B cell (primary cell): ENCODE measurements around the gene ZCCHC24. TPM values are rescaled to one million over a fixed set of nuclear protein-coding genes. Genes with fewer than 3 reads are reported as not detected.

Experiments used
- ATAC-seq: fragments of 200-7000 bp; cut with Tn5 transposase; one replicate; pipeline ENCODE4 v1.10.0; 2021; ENCODE audit warnings: low read depth, mild to moderate bottlenecking, moderate number of reproducible peaks, moderate library complexity
- CTCF ChIA-PET: fragments of 350-600 bp; sonication (Branson Sonifier 250); formaldehyde crosslinking; loops from one replicate; lab custom pipeline; 2021; ENCODE audit warnings: antibody characterized with exemption, inconsistent platforms; lab: Charles Lee
- POLR2A ChIA-PET: fragments of 350-600 bp; sonication (Branson Sonifier 250); formaldehyde crosslinking; loops from one replicate; lab custom pipeline; 2021; ENCODE audit warnings: antibody characterized with exemption; lab: Charles Lee
- DNase-seq: peaks from one replicate; pipeline ENCODE4 v3.0.0; 2013
- H2AFZ ChIP-seq: 2 replicates; pipeline ENCODE4 v1.6.1; 2012; ENCODE audit warnings: mild to moderate bottlenecking, low read depth, low read length; ENCODE audit not compliant: insufficient read depth, poor library complexity, severe bottlenecking
- H3K27ac ChIP-seq, 2 donors: 1 replicate in 1 of 2; 2 replicates in 1 of 2; pipeline ENCODE4 v1.5.1; 2012 to 2013; ENCODE audit warnings: low read length in 2 of 2, mild to moderate bottlenecking in 2 of 2, moderate library complexity in 1 of 2
- H3K27me3 ChIP-seq, 4 experiments: fragments of 200-600 bp in 1 of 4; sonication (generic) in 1 of 4; replicated peaks in 1 of 4; 1 replicate in 2 of 4; 2 replicates in 2 of 4; pipeline versions ENCODE4 v1.6.1 to v1.7.0; 2013 to 2016; ENCODE audit warnings: low read length in 3 of 4, mild to moderate bottlenecking in 2 of 4, mixed read lengths in 1 of 4, moderate library complexity in 1 of 4; ENCODE audit not compliant: insufficient read depth in 4 of 4, control insufficient read depth in 3 of 4; ENCODE audit errors: control extremely low read depth in 1 of 4
- H3K36me3 ChIP-seq, 2 experiments: replicated peaks in 1 of 2; 1 replicate in 1 of 2; 2 replicates in 1 of 2; pipeline versions ENCODE4 v1.6.1 to v1.7.1; 2013; ENCODE audit warnings: low read length in 1 of 2; ENCODE audit not compliant: insufficient read depth in 2 of 2, control insufficient read depth in 1 of 2; ENCODE audit errors: control extremely low read depth in 1 of 2, extremely low read depth in 1 of 2
- H3K4me1 ChIP-seq, 2 donors: fragments of 200-600 bp in 1 of 2; sonication (generic) in 1 of 2; 1 replicate in 1 of 2; 2 replicates in 1 of 2; pipeline versions ENCODE4 v1.5.1 to v1.6.1; 2013 to 2017; ENCODE audit warnings: low read length in 2 of 2; ENCODE audit not compliant: control insufficient read depth in 2 of 2, insufficient read depth in 2 of 2
- H3K4me2 ChIP-seq: replicated peaks from 2 replicates; pipeline ENCODE3; 2012; ENCODE audit warnings: mild to moderate bottlenecking, low read depth, low read length; ENCODE audit not compliant: poor library complexity, severe bottlenecking
- H3K4me3 ChIP-seq, 5 experiments: fragments of 200-600 bp in 1 of 5; sonication (generic) in 1 of 5; 1 replicate in 3 of 5; 2 replicates in 2 of 5; pipeline versions ENCODE4 v1.5.1 to v1.7.0; 2011 to 2016; ENCODE audit warnings: low read length in 4 of 5, mild to moderate bottlenecking in 4 of 5, low read depth in 2 of 5, control low read depth in 1 of 5, moderate library complexity in 1 of 5; ENCODE audit not compliant: insufficient read depth in 1 of 5; ENCODE audit errors: control extremely low read depth in 1 of 5, extremely low read depth in 1 of 5
- H3K79me2 ChIP-seq: fragments of 200-600 bp; sonication (generic); one replicate; pipeline ENCODE4 v1.6.0; 2016; ENCODE audit warnings: low read length; ENCODE audit not compliant: control insufficient read depth, insufficient read depth
- H3K9ac ChIP-seq: fragments of 200-600 bp; sonication (generic); 2 replicates; pipeline ENCODE4 v1.6.1; 2017; ENCODE audit warnings: mild to moderate bottlenecking, low read length, moderate library complexity
- H3K9me3 ChIP-seq, 3 donors: one replicate each; pipeline versions ENCODE4 v1.6.1 to v1.7.1; 2013; ENCODE audit warnings: low read length in 2 of 3; ENCODE audit not compliant: control insufficient read depth in 2 of 3, insufficient read depth in 1 of 3; ENCODE audit errors: control extremely low read depth in 1 of 3
- H4K20me1 ChIP-seq: 2 replicates; pipeline ENCODE4 v1.6.0; 2012; ENCODE audit warnings: mild to moderate bottlenecking, low read length; ENCODE audit not compliant: insufficient read depth, control insufficient read depth, poor library complexity, severe bottlenecking
- H3K27ac Mint-ChIP-seq: one replicate; pipeline ENCODE4 v1.8.0; 2021; ENCODE audit warnings: mixed read lengths
- H3K27me3 Mint-ChIP-seq: one replicate; pipeline ENCODE4 v1.8.0; 2021; ENCODE audit warnings: mixed read lengths
- H3K4me1 Mint-ChIP-seq: one replicate; pipeline ENCODE4 v1.8.0; 2021; ENCODE audit warnings: mixed read lengths
- H3K4me3 Mint-ChIP-seq: one replicate; pipeline ENCODE4 v1.8.0; 2021; ENCODE audit warnings: mixed read lengths
- H3K9me3 Mint-ChIP-seq: one replicate; pipeline ENCODE4 v1.8.0; 2022; ENCODE audit warnings: mixed read lengths; ENCODE audit not compliant: insufficient read depth
- EZH2 ChIP-seq: IDR thresholded peaks from 2 replicates; pipeline ENCODE4 v1.6.1; 2012; ENCODE audit warnings: borderline replicate concordance, low read depth, mild to moderate bottlenecking, moderate library complexity, low read length; ENCODE audit not compliant: insufficient read depth, poor library complexity, severe bottlenecking
- WGBS: methylation state at CpG from one replicate; pipeline ENCODE4 v1.1.5; 2013; ENCODE audit warnings: missing lambda C conversion rate; ENCODE audit not compliant: insufficient coverage; 5-methylcytosine and 5-hydroxymethylcytosine counted together
- intact Hi-C: fragments of 100-400 bp; cut with micrococcal nuclease; formaldehyde crosslinking; loops from one replicate; pipeline ENCODE4 v1.10.0; 2022
- polyA plus RNA-seq: library from polyadenylated mRNA; depleted of rRNA; stranded (reverse); fragments of >200 nt; gene quantifications from 2 replicates; pipeline ENCODE4 v1.2.3, GENCODE V29; 2012
- total RNA-seq, 2 donors: library from RNA; stranded (reverse); fragments of 120-200 nt in 1 of 2; gene quantifications; 1 replicate in 1 of 2; 2 replicates in 1 of 2; pipeline versions ENCODE4 v1.2.3 to v1.2.4, GENCODE V29; 2013 to 2022
- TF ChIP-seq, protein P1 (sequence below): fragments of 200-600 bp; IDR thresholded peaks from one replicate; pipeline ENCODE4 v1.8.0; 2022; ENCODE audit warnings: antibody characterized with exemption, mild to moderate bottlenecking

ZCCHC24 gene
- total and polyA plus RNA-seq, 2 donors (not counting 1 experiment from before 2014, with no cell fraction given) = 0.34 to 2.3 TPM

DNA sequence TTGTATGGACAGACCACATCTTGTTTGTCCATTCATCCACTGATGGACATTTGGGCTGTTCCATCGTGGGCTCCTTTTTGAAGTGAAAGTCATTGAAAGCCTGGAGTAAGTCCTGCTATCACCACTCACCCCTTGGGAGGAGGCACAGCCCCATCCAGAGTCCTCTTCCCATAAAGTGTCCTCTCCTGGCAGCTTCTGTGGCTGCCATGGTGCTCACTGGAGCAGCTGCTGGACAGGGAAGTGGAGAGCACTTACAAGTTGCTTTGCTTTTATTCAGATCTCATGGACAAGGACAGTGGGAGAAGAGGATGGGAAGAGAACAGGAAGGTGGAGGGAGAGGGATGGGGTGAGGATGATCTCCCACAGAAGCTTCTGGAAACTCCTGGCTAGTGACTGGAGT, 48.4 kb upstream of the ZCCHC24 start:
- Histone ChIP-seq H3K79me2 (no peaks in the 10 kb centered on the region), H2AFZ (no peak overlapping the region), H3K36me3 (no peaks in the 10 kb centered on the region), H3K4me3 (no peak overlapping the region), H3K9me3 (no peaks in the 10 kb centered on the region), H3K27ac (no peak overlapping the region), H3K9ac (no peak overlapping the region), H3K4me2 (no peak overlapping the region), H3K27me3 (peaks cover 0 to 7% (median 2%) of the 10 kb centered on the region in 4 experiments), H4K20me1 (no peaks in the 10 kb centered on the region), H3K4me1 (no peaks in the 10 kb centered on the region)
- Mint-ChIP-seq H3K9me3 (no peaks in the 10 kb centered on the region), H3K27ac (no peak overlapping the region), H3K27me3 (peaks cover 29% of the 10 kb centered on the region), H3K4me3 (no peak overlapping the region), H3K4me1 (no peaks in the 10 kb centered on the region)
- WGBS = no CpG with 5 or more reads among the region's 1 CpG
- ATAC-seq (no peak), DNase-seq (no peak)
- ChIA-PET POLR2A (no interaction called here), CTCF (interaction anchor here (1.9 kb wide), 1 partner anchor 120 kb away, joined by 7 read pairs; no protein-coding TSS in a partner anchor)
- intact Hi-C loops = no loop called here
- TF ChIP-seq EZH2 = no peak
- TF ChIP-seq, protein P1, sequence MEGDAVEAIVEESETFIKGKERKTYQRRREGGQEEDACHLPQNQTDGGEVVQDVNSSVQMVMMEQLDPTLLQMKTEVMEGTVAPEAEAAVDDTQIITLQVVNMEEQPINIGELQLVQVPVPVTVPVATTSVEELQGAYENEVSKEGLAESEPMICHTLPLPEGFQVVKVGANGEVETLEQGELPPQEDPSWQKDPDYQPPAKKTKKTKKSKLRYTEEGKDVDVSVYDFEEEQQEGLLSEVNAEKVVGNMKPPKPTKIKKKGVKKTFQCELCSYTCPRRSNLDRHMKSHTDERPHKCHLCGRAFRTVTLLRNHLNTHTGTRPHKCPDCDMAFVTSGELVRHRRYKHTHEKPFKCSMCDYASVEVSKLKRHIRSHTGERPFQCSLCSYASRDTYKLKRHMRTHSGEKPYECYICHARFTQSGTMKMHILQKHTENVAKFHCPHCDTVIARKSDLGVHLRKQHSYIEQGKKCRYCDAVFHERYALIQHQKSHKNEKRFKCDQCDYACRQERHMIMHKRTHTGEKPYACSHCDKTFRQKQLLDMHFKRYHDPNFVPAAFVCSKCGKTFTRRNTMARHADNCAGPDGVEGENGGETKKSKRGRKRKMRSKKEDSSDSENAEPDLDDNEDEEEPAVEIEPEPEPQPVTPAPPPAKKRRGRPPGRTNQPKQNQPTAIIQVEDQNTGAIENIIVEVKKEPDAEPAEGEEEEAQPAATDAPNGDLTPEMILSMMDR = no peak

DNA sequence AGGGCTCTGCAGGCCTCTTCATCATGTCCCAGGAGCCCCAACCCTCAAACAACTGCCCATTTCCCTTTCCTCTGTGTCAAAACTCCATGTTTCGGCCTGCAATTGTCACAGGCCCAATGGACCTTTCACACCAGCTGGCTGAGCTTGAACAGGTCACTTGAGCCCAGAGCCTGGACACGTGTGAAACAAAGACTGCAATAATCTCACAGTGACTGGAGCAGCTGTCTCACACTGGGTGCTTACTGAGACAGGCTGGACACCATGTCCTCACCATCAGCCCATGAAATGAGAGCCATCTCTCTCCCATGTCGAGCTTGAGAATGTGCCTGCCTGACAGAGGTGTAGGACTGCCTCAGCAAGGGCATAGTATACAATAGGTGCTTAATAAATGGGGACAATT, 47.4 kb upstream of the ZCCHC24 start:
- no peak overlapping the region for H3K4me2 ChIP-seq
- no peaks in the 10 kb centered on the region for H3K9me3 ChIP-seq
- no peaks in the 10 kb centered on the region for H3K36me3 ChIP-seq
- no peak overlapping the region for H3K27ac Mint-ChIP-seq
- H3K4me1 Mint-ChIP-seq = no peaks in the 10 kb centered on the region
- no peaks in the 10 kb centered on the region for H3K4me1 ChIP-seq
- H3K79me2 ChIP-seq = no peaks in the 10 kb centered on the region
- peaks cover 21% of the 10 kb centered on the region for H3K27me3 Mint-ChIP-seq
- intact Hi-C loops = no loop called here
- WGBS = 94% methylated on average over 2 of the region's 3 CpGs
- no peak for DNase-seq
- H3K9me3 Mint-ChIP-seq = no peaks in the 10 kb centered on the region
- H3K27me3 ChIP-seq = peaks cover 0 to 7% (median 2%) of the 10 kb centered on the region in 4 experiments
- H2AFZ ChIP-seq = no peak overlapping the region
- H3K4me3 ChIP-seq = no peak overlapping the region
- no peak overlapping the region for H3K4me3 Mint-ChIP-seq
- no peak overlapping the region for H3K27ac ChIP-seq
- H3K9ac ChIP-seq = no peak overlapping the region
- ChIA-PET POLR2A (no interaction called here), CTCF (interaction anchor here (9.3 kb wide), 1 partner anchor 119 kb away, joined by 124 read pairs; no protein-coding TSS in a partner anchor)
- TF ChIP-seq, protein P1 = no peak
- TF ChIP-seq EZH2 = no peak
- no peak for ATAC-seq
- H4K20me1 ChIP-seq = no peaks in the 10 kb centered on the region
